ENCODE measurements around the gene KRT86. TPM values are rescaled to one million over a fixed set of nuclear protein-coding genes. Genes with fewer than 3 reads are reported as not detected.

The KRT86 gene
- polyA plus RNA-seq, 2 of the 4 experiments (the other 2 are of a cell fraction): 23.5 to 378 TPM

DNA sequence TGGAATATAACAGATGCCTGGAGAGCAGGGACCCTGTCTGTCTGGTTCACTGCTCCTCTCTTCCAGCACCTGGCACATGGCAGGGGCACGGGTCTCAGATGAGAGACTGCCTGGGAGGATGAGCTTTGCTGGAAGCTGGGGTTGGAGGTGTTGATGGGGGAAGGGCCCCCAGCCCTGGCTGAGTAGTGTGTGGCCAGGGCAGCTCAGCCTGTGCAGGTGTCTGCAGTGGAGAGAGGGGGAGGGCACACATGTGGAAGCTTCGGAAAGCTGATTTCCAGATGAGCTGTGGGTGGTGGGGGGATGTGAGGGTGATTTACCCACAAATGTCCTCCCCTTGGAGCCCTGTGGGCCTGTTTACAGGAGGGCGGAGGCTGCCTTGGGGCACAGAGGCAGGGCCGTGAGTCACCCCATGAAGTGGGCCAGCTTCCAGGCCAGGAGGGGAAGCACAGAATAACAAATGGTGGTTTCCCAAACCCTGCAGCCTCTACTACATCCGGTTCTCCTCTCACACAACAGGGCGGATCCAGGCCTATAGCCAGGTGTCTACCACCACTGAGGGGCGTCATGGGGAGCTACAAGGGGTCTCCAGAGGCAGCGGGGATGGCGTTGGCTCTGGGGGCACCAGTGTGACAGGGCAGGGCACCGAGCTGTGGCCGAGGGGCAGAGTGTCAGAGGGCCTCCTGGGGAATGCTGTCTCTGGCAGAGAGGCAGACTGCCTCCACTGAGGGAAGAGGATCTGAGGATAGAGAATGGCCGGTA lies 30.4 kb upstream of the KRT86 start (continued):
- TF ChIP-seq, protein P1, sequence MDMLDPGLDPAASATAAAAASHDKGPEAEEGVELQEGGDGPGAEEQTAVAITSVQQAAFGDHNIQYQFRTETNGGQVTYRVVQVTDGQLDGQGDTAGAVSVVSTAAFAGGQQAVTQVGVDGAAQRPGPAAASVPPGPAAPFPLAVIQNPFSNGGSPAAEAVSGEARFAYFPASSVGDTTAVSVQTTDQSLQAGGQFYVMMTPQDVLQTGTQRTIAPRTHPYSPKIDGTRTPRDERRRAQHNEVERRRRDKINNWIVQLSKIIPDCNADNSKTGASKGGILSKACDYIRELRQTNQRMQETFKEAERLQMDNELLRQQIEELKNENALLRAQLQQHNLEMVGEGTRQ (IDR thresholded peaks at IDR 0.05): no peak
- TF ChIP-seq GATA3 (IDR thresholded peaks at IDR 0.05; ENCODE audit: borderline replicate concordance) (peak; percentile 79), CEBPB (IDR thresholded peaks at IDR 0.05) (peak in 1 of 2 experiments; percentile 51; a peak in 1 of 4 replicates), KDM5A (IDR thresholded peaks at IDR 0.05) (no peak), TFCP2L1 (CRISPR knock-in tag; IDR thresholded peaks at IDR 0.05) (0 out of 2 replicates have a peak, but pooled peaks have one; percentile 36), SMC3 (IDR thresholded peaks at IDR 0.05) (peak; percentile 27; the same call in 1 of the 3 replicates), EP300 (IDR thresholded peaks at IDR 0.05) (peak; percentile 55 to 80; a peak in 3 of 5 replicates), HEYL (CRISPR knock-in tag; IDR thresholded peaks at IDR 0.05) (peak; percentile 35; the same call in 1 of the 2 replicates), POLR2AphosphoS2 (conservative IDR thresholded peaks at IDR 0.05; ENCODE audit: low read length) (peak; percentile 100), TP53 (CRISPR knock-in tag; IDR thresholded peaks at IDR 0.05) (peak; percentile 96), JUN (IDR thresholded peaks at IDR 0.05) (peak; percentile 66 to 98; a peak in 4 of 5 replicates), ZC3H11A (IDR thresholded peaks at IDR 0.05) (0 out of 2 replicates have a peak, but pooled peaks have one; percentile 16), ZFP36 (IDR thresholded peaks at IDR 0.05; ENCODE audit: borderline replicate concordance, partially characterized antibody) (no peak), FOSL2 (IDR thresholded peaks at IDR 0.05) (peak; percentile 77), FOSL2 (CRISPR knock-in tag; IDR thresholded peaks at IDR 0.05) (peak; percentile 96), JUNB (IDR thresholded peaks at IDR 0.05) (peak; percentile 74), HOXA7 (CRISPR knock-in tag; IDR thresholded peaks at IDR 0.05) (no peak; the same call in 1 of the 2 replicates), HOXB5 (CRISPR knock-in tag; IDR thresholded peaks at IDR 0.05) (peak; percentile 4; the same call in 1 of the 2 replicates), HDAC2 (IDR thresholded peaks at IDR 0.05) (no peak), EHF (CRISPR knock-in tag; IDR thresholded peaks at IDR 0.05) (peak; percentile 64; the same call in 1 of the 2 replicates)
- TF ChIP-seq, protein P2, sequence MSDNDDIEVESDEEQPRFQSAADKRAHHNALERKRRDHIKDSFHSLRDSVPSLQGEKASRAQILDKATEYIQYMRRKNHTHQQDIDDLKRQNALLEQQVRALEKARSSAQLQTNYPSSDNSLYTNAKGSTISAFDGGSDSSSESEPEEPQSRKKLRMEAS (IDR thresholded peaks at IDR 0.05): peak; percentile 93
- TF ChIP-seq, protein P3, sequence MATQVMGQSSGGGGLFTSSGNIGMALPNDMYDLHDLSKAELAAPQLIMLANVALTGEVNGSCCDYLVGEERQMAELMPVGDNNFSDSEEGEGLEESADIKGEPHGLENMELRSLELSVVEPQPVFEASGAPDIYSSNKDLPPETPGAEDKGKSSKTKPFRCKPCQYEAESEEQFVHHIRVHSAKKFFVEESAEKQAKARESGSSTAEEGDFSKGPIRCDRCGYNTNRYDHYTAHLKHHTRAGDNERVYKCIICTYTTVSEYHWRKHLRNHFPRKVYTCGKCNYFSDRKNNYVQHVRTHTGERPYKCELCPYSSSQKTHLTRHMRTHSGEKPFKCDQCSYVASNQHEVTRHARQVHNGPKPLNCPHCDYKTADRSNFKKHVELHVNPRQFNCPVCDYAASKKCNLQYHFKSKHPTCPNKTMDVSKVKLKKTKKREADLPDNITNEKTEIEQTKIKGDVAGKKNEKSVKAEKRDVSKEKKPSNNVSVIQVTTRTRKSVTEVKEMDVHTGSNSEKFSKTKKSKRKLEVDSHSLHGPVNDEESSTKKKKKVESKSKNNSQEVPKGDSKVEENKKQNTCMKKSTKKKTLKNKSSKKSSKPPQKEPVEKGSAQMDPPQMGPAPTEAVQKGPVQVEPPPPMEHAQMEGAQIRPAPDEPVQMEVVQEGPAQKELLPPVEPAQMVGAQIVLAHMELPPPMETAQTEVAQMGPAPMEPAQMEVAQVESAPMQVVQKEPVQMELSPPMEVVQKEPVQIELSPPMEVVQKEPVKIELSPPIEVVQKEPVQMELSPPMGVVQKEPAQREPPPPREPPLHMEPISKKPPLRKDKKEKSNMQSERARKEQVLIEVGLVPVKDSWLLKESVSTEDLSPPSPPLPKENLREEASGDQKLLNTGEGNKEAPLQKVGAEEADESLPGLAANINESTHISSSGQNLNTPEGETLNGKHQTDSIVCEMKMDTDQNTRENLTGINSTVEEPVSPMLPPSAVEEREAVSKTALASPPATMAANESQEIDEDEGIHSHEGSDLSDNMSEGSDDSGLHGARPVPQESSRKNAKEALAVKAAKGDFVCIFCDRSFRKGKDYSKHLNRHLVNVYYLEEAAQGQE (IDR thresholded peaks at IDR 0.05): 0 out of 2 replicates have a peak, but pooled peaks have one; percentile 34
- TF ChIP-seq, protein P4, sequence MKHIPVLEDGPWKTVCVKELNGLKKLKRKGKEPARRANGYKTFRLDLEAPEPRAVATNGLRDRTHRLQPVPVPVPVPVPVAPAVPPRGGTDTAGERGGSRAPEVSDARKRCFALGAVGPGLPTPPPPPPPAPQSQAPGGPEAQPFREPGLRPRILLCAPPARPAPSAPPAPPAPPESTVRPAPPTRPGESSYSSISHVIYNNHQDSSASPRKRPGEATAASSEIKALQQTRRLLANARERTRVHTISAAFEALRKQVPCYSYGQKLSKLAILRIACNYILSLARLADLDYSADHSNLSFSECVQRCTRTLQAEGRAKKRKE (CRISPR knock-in tag; IDR thresholded peaks at IDR 0.05; ENCODE audit: low read depth): no peak; the same call in 1 of the 2 replicates

DNA sequence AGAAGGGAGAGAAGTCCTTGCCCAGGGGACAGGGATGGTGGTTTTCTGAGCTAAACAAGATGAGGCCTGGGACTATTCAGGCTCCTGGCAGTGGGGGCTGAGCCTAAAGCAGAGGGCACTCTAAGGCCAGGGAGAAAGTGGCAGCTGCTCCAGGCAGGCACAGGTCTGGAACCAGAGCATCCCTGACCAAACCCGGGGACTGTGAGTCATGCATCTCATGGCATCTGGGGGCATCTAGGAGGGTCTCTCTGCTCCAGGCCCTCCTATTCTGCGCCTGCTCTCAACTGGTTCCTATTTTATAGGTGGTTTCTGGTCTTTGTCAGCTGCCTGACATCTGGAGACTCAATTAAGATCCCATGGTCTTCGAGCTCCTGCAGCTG lies 29.8 kb upstream of the KRT86 start:
- Histone ChIP-seq H3K27ac (peak overlapping the region; percentile 92 to 97), H3K4me1 (peaks cover 100% of the 10 kb centered on the region), H3K4me3 (peak overlapping the region; percentile 24; the same call in 1 of the 3 replicates), H3K9me3 (no peaks in the 10 kb centered on the region), H3K4me2 (peak overlapping the region; percentile 99)
- ATAC-seq: peak in 1 of 2 experiments; percentile 2; a peak in 3 of 6 replicates
- ChIA-PET POLR2A (interaction anchor here (0.6 to 18.5 kb wide), 14 partner anchors 9 to 635 kb away, joined by 3 to 383 read pairs (median 5); partner anchors contain the start of genes KRT7, KRT80 and KRT86), CTCF (interaction anchor here (0.8 to 14.8 kb wide), 23 partner anchors 9 to 640 kb away, joined by 3 to 321 read pairs (median 7); partner anchors contain the start of genes KRT7, KRT80 and KRT86)
- TF ChIP-seq, protein P5, sequence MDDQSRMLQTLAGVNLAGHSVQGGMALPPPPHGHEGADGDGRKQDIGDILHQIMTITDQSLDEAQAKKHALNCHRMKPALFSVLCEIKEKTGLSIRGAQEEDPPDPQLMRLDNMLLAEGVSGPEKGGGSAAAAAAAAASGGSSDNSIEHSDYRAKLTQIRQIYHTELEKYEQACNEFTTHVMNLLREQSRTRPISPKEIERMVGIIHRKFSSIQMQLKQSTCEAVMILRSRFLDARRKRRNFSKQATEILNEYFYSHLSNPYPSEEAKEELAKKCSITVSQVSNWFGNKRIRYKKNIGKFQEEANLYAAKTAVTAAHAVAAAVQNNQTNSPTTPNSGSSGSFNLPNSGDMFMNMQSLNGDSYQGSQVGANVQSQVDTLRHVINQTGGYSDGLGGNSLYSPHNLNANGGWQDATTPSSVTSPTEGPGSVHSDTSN (IDR thresholded peaks at IDR 0.05): peak; percentile 5; the same call in 1 of the 2 replicates
- TF ChIP-seq FOXS1 (CRISPR knock-in tag; IDR thresholded peaks at IDR 0.05): no peak
- TF ChIP-seq EHMT2 (IDR thresholded peaks at IDR 0.05; ENCODE audit: low read depth): no peak
- TF ChIP-seq SMC3 (IDR thresholded peaks at IDR 0.05): no peak
- no peak for TF ChIP-seq FOSL2 (IDR thresholded peaks at IDR 0.05)
- TF ChIP-seq FOSL2 (CRISPR knock-in tag; IDR thresholded peaks at IDR 0.05): peak; percentile 3; the same call in 1 of the 2 replicates
- TF ChIP-seq TFCP2L1 (CRISPR knock-in tag; IDR thresholded peaks at IDR 0.05): 0 out of 2 replicates have a peak, but pooled peaks have one; percentile 18
- peak; percentile 89 for TF ChIP-seq HOXA7 (CRISPR knock-in tag; IDR thresholded peaks at IDR 0.05)
- peak; percentile 54 for TF ChIP-seq POLR2AphosphoS2 (conservative IDR thresholded peaks at IDR 0.05; ENCODE audit: low read length)
- FAIRE-seq: no peak
- peak in 1 of 2 experiments; percentile 62 for DNase-seq (ENCODE audit: low read depth in 1 of 2, low spot score in 1 of 2)
- WGBS (ENCODE audit: missing lambda C conversion rate): 30% methylated on average over 3 of the region's 3 CpGs
